GM23248 (cell line): ENCODE measurements around the gene PPP6R3. TPM values are rescaled to one million over a fixed set of nuclear protein-coding genes. Genes with fewer than 3 reads are reported as not detected.

ENCODE experiments used
- DNase-seq: peaks from one replicate; pipeline ENCODE4 v3.0.0-alpha.2; 2015
- H2AFZ ChIP-seq: fragments of 200-600 bp; sonication (generic); 2 replicates; pipeline ENCODE4 v1.6.1; 2016; ENCODE audit warnings: antibody characterized with exemption
- H3F3A ChIP-seq: fragments of 200-600 bp; sonication (generic); 2 replicates; pipeline ENCODE4 v1.6.1; 2016; ENCODE audit warnings: mild to moderate bottlenecking, antibody characterized with exemption, mixed run types; ENCODE audit not compliant: insufficient read depth
- H3K27ac ChIP-seq: fragments of 200-600 bp; sonication (generic); 2 replicates; pipeline ENCODE4 v1.5.1; 2016; ENCODE audit warnings: mild to moderate bottlenecking
- H3K27me3 ChIP-seq: fragments of 200-600 bp; sonication (generic); replicated peaks from 2 replicates; pipeline ENCODE4 v1.6.1; 2016; ENCODE audit warnings: mild to moderate bottlenecking; ENCODE audit not compliant: insufficient read depth
- H3K36me3 ChIP-seq: fragments of 200-600 bp; sonication (generic); 2 replicates; pipeline ENCODE4 v1.6.1; 2016; ENCODE audit warnings: low read depth, mild to moderate bottlenecking
- H3K4me1 ChIP-seq: fragments of 200-600 bp; sonication (generic); 2 replicates; pipeline ENCODE4 v1.6.1; 2016; ENCODE audit warnings: mild to moderate bottlenecking; ENCODE audit not compliant: insufficient read depth
- H3K4me2 ChIP-seq: fragments of 200-600 bp; sonication (generic); one replicate; pipeline ENCODE4 v1.6.1; 2016; ENCODE audit warnings: mild to moderate bottlenecking; ENCODE audit not compliant: unreplicated experiment
- H3K4me3 ChIP-seq: fragments of 200-600 bp; sonication (generic); 2 replicates; pipeline ENCODE4 v1.5.1; 2016; ENCODE audit warnings: mild to moderate bottlenecking
- H3K79me2 ChIP-seq: fragments of 200-600 bp; sonication (generic); 2 replicates; pipeline ENCODE4 v1.6.1; 2016; ENCODE audit warnings: mild to moderate bottlenecking; ENCODE audit not compliant: insufficient read depth
- H3K9ac ChIP-seq: fragments of 200-600 bp; sonication (generic); 2 replicates; pipeline ENCODE4 v1.6.1; 2016; ENCODE audit warnings: mild to moderate bottlenecking
- H3K9me2 ChIP-seq: fragments of 200-600 bp; sonication (generic); 2 replicates; pipeline ENCODE4 v1.6.1; 2016; ENCODE audit warnings: mixed run types, mild to moderate bottlenecking, moderate library complexity; ENCODE audit not compliant: insufficient read depth
- H3K9me3 ChIP-seq: fragments of 200-600 bp; sonication (generic); one replicate; pipeline ENCODE4 v1.6.1; 2017; ENCODE audit warnings: low read depth
- H4K20me1 ChIP-seq: fragments of 200-600 bp; sonication (generic); 2 replicates; pipeline ENCODE4 v1.6.0; 2016; ENCODE audit not compliant: insufficient read depth
- EZH2 ChIP-seq: fragments of 200-600 bp; sonication (generic); IDR thresholded peaks from 2 replicates; pipeline ENCODE4 v1.6.1; 2018; ENCODE audit warnings: antibody characterized with exemption, mild to moderate bottlenecking; ENCODE audit not compliant: insufficient read depth, poor library complexity, severe bottlenecking
- EZH2phosphoT487 ChIP-seq: fragments of 200-600 bp; sonication (generic); IDR thresholded peaks from 2 replicates; pipeline ENCODE4 v1.6.1; 2018; ENCODE audit warnings: antibody characterized with exemption, moderate library complexity, mild to moderate bottlenecking, low read depth; ENCODE audit not compliant: insufficient read depth
- WGBS, 2 experiments: methylation state at CpG; one replicate each; pipeline ENCODE4 v1.1.6; 2015 to 2017; ENCODE audit warnings: low lambda C conversion rate in 2 of 2, low coverage in 1 of 2; ENCODE audit errors: missing lambda C conversion rate in 2 of 2; 5-methylcytosine and 5-hydroxymethylcytosine counted together
- in situ Hi-C: fragments of 300-500 bp; cut with MboI; formaldehyde crosslinking; loops from 2 replicates; pipeline ENCODE4 v1.15.0; 2020
- polyA plus RNA-seq: library from polyadenylated mRNA; unstranded; fragments of >200 nt; fragmentation: Nextera tagmentation; extraction: Ambion mirVana; gene quantifications from 2 replicates; pipeline ENCODE4 v1.2.1, GENCODE V29; 2016
- total RNA-seq: library from RNA; depleted of rRNA; stranded (reverse); fragments of >200 nt; shearing (Covaris generic); gene quantifications from 2 replicates; pipeline ENCODE4 v1.2.3, GENCODE V29; 2014

PPP6R3 gene
- total and polyA plus RNA-seq, 2 experiments from 2014 or later, result 47.5 to 96.0 TPM

DNA sequence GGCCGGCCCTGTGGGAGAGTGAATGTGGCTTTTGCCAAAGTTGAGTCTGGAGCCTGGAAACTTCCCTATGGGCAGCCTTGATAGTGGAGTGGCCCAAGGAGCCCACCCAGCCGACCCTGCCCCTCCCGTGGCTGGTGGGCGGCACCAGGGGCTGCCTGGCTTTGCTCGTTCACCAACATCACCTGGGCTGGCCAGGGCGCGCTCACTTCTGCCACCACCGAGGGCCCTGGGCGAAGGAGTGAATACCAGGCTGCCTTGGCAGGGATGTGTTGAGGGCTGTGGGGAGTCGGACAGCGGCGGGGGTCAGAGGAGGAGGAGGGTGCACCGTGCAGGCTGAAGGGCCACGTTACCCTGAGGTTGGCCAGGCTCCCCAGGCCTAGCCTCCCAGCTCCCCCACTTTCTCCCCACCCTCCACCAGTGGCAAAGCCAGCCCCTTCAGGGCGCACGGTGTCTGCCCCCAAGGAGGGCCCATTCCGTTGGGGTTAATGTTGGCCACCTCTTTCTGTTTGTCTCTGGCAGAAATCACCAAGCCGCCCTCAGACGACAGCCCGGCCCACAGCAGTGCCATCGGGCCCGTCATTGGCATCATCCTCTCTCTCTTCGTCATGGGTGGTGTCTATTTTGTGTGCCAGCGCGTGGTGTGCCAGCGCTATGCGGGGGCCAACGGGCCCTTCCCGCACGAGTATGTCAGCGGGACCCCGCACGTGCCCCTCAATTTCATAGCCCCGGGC lies 22.5 kb upstream of the PPP6R3 start:
- no peaks in the 10 kb centered on the region for H3K27me3 ChIP-seq
- no peak overlapping the region for H3K9ac ChIP-seq
- H2AFZ ChIP-seq, result peak overlapping the region; percentile 84
- no peaks in the 10 kb centered on the region for H3K9me2 ChIP-seq
- no peaks in the 10 kb centered on the region for H3K9me3 ChIP-seq
- no peak overlapping the region for H3K4me3 ChIP-seq
- WGBS, 2 experiments, result 91 to 94% methylated on average over 32 to 34 of the region's 34 CpGs
- no peak overlapping the region for H3K27ac ChIP-seq
- TF ChIP-seq EZH2phosphoT487 (no peak), EZH2 (no peak)
- no peaks in the 10 kb centered on the region for H4K20me1 ChIP-seq
- H3K36me3 ChIP-seq, result no peaks in the 10 kb centered on the region
- no peaks in the 10 kb centered on the region for H3K79me2 ChIP-seq
- H3F3A ChIP-seq, result 0 out of 2 replicates have a peak, but pooled peaks cover 6% of the 10 kb centered on the region
- no peak for DNase-seq
- H3K4me2 ChIP-seq, result no peak overlapping the region
- in situ Hi-C loops, result no loop called here
- H3K4me1 ChIP-seq, result peaks cover 8% of the 10 kb centered on the region; the same call in 1 of the 2 replicates

DNA sequence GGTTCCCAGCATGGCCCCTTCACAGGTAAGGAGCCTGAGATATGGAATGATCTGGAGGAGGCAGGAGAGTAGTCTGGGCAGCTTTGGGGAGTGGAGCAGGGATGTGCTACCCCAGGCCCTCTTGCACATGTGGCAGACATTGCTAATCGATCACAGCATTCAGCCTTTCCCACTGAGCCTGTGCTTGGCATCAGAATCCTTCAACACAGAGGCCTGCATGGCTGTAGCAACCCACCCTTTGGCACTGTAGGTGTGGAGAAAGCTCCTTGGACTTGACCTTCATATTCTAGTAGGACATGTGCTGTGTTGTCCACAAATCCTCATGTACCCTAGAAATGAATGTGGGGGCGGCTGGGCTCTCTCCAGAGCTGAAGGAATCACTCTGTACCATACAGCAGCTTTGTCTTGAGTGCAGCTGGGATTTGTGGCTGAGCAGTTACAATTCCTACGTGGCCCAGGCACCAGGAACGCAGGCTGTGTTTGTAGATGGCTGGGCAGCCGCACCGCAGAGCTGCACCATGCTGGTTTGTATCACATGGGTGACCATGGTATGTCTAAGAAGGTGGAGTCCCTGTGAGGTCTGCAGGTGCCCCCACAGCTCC lies 21.8 kb upstream of the PPP6R3 start:
- no peaks in the 10 kb centered on the region for H3K9me3 ChIP-seq
- H3K27me3 ChIP-seq, result no peaks in the 10 kb centered on the region
- no peak for DNase-seq
- H3K36me3 ChIP-seq, result no peaks in the 10 kb centered on the region
- H3F3A ChIP-seq, result 0 out of 2 replicates have a peak, but pooled peaks cover 6% of the 10 kb centered on the region
- H3K79me2 ChIP-seq, result no peaks in the 10 kb centered on the region
- no peak overlapping the region for H3K4me2 ChIP-seq
- H3K27ac ChIP-seq, result no peak overlapping the region
- H3K4me3 ChIP-seq, result no peak overlapping the region
- H3K4me1 ChIP-seq, result peaks cover 8% of the 10 kb centered on the region; the same call in 1 of the 2 replicates
- WGBS, 2 experiments, result 97% methylated on average over 6 of the region's 6 CpGs
- H3K9ac ChIP-seq, result no peak overlapping the region
- in situ Hi-C loops, result no loop called here
- no peaks in the 10 kb centered on the region for H3K9me2 ChIP-seq
- H2AFZ ChIP-seq, result no peak overlapping the region
- no peaks in the 10 kb centered on the region for H4K20me1 ChIP-seq
- no peak for TF ChIP-seq EZH2phosphoT487
- no peak for TF ChIP-seq EZH2

DNA sequence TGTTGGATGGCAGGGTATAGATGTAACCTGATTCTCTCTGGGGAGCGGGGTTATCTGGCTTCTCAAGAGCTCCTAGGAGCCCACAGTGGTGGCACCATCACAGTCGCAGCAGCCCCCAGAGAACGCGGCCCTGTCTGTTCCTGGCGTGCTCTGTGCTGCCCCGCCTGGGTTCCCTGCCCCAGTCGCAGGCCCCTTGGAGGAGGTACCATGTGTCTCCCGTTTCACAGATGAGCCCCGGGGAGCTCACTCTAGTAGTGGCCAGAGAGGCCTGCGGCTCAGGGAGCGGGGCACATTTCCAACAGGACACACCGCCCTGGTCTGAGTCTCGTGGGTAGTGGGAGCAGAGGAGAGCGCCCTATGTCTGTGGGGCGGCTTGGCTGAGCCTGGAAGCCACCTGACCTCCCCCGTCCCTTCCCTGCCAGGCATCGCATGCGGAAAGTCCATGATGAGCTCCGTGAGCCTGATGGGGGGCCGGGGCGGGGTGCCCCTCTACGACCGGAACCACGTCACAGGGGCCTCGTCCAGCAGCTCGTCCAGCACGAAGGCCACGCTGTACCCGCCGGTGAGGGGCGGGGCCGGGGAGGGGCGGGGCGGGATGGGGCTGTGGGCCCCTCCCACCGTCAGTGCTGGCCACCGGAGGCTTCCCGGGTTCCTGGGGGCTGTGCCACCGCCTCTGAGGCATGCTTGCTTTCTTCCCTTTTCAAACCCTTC lies 21.0 kb upstream of the PPP6R3 start:
- H3K27ac ChIP-seq, result no peak overlapping the region
- H2AFZ ChIP-seq, result no peak overlapping the region
- H4K20me1 ChIP-seq, result no peaks in the 10 kb centered on the region
- DNase-seq, result no peak
- H3K36me3 ChIP-seq, result no peaks in the 10 kb centered on the region
- 0 out of 2 replicates have a peak, but pooled peaks cover 6% of the 10 kb centered on the region for H3F3A ChIP-seq
- no peak overlapping the region for H3K4me2 ChIP-seq
- H3K27me3 ChIP-seq, result no peaks in the 10 kb centered on the region
- H3K4me1 ChIP-seq, result peaks cover 8% of the 10 kb centered on the region; the same call in 1 of the 2 replicates
- no peaks in the 10 kb centered on the region for H3K9me3 ChIP-seq
- no peaks in the 10 kb centered on the region for H3K9me2 ChIP-seq
- H3K79me2 ChIP-seq, result no peaks in the 10 kb centered on the region
- TF ChIP-seq EZH2, result no peak
- TF ChIP-seq EZH2phosphoT487, result no peak
- in situ Hi-C loops, result no loop called here
- H3K4me3 ChIP-seq, result no peak overlapping the region
- H3K9ac ChIP-seq, result no peak overlapping the region
- 69 to 89% methylated on average over 23 to 38 of the region's 38 CpGs for WGBS, 2 experiments

DNA sequence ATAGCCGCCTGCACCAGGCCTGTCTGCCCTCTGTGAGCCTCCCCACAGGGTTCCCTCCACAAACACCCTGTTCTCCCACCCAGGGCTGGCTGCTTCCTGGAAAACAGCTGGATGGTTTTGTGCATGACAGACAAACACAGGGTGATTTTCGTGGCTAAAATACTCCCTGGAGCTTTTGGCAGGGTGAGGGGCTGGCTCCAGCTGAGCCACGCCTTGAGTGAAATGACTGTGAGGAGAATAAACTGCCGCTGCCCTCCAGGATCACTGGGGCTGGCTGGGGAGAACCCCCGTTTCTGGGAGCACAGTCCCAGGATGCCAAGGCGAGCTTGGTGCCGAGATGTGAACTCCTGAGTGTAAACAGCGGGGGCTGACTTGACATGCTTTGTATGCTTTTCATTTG lies 20.3 kb upstream of the PPP6R3 start:
- in situ Hi-C loops, result no loop called here
- no peak overlapping the region for H2AFZ ChIP-seq
- no peaks in the 10 kb centered on the region for H3K27me3 ChIP-seq
- H3K4me1 ChIP-seq, result peaks cover 8% of the 10 kb centered on the region; the same call in 1 of the 2 replicates
- no peaks in the 10 kb centered on the region for H4K20me1 ChIP-seq
- WGBS, 2 experiments, result 89 to 90% methylated on average over 8 of the region's 8 CpGs
- DNase-seq, result no peak
- no peaks in the 10 kb centered on the region for H3K9me2 ChIP-seq
- no peak for TF ChIP-seq EZH2phosphoT487
- no peak for TF ChIP-seq EZH2
- H3K4me3 ChIP-seq, result no peak overlapping the region
- H3K36me3 ChIP-seq, result no peaks in the 10 kb centered on the region
- no peaks in the 10 kb centered on the region for H3K9me3 ChIP-seq
- H3F3A ChIP-seq, result 0 out of 2 replicates have a peak, but pooled peaks cover 6% of the 10 kb centered on the region
- H3K9ac ChIP-seq, result no peak overlapping the region
- H3K4me2 ChIP-seq, result no peak overlapping the region
- H3K27ac ChIP-seq, result no peak overlapping the region
- no peaks in the 10 kb centered on the region for H3K79me2 ChIP-seq
